Measurements from ENCODE around the gene IGFBPL1.

DNA sequence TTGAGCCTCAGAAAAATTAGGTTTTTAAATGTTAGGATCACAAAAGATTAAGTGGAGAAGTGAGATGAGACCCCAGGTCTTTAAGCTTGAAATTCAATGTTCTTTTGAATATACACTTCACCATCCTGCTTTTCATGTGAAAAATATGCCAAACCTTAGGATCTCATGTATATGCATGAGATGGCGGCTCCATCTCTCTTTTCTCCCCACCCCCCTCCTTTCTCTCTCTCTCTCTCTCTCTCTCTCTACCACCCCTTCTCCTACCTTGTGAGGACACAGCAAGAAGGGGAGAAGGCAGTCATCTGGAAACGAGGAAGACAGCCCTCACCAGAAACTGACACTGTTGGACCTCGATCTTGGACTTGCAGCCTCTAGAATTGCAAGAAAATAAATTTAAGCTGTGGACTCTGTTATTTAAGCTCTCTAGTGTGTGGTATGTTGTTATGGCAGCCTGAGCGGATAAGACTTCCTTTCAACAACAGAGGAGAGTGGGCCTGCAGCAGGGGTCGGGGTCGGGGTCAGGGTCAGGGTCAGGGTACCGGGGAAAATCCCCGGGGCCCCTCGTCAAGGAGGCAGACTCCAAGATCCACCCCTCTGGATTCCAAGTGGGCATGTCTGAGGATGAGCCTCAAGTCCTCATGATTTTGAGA is 48.1 kb downstream of the IGFBPL1 start:
- TF ChIP-seq, protein P1, sequence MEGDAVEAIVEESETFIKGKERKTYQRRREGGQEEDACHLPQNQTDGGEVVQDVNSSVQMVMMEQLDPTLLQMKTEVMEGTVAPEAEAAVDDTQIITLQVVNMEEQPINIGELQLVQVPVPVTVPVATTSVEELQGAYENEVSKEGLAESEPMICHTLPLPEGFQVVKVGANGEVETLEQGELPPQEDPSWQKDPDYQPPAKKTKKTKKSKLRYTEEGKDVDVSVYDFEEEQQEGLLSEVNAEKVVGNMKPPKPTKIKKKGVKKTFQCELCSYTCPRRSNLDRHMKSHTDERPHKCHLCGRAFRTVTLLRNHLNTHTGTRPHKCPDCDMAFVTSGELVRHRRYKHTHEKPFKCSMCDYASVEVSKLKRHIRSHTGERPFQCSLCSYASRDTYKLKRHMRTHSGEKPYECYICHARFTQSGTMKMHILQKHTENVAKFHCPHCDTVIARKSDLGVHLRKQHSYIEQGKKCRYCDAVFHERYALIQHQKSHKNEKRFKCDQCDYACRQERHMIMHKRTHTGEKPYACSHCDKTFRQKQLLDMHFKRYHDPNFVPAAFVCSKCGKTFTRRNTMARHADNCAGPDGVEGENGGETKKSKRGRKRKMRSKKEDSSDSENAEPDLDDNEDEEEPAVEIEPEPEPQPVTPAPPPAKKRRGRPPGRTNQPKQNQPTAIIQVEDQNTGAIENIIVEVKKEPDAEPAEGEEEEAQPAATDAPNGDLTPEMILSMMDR (IDR thresholded peaks at IDR 0.05): no peak
- TF ChIP-seq TFCP2L1 (CRISPR knock-in tag; IDR thresholded peaks at IDR 0.05): no peak
- no peak for TF ChIP-seq CBX8 (IDR thresholded peaks at IDR 0.05)
- TF ChIP-seq, protein P2, sequence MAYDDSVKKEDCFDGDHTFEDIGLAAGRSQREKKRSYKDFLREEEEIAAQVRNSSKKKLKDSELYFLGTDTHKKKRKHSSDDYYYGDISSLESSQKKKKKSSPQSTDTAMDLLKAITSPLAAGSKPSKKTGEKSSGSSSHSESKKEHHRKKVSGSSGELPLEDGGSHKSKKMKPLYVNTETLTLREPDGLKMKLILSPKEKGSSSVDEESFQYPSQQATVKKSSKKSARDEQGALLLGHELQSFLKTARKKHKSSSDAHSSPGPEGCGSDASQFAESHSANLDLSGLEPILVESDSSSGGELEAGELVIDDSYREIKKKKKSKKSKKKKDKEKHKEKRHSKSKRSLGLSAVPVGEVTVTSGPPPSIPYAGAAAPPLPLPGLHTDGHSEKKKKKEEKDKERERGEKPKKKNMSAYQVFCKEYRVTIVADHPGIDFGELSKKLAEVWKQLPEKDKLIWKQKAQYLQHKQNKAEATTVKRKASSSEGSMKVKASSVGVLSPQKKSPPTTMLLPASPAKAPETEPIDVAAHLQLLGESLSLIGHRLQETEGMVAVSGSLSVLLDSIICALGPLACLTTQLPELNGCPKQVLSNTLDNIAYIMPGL (CRISPR knock-in tag; IDR thresholded peaks at IDR 0.05; ENCODE audit: borderline replicate concordance): no peak
- no peak for TF ChIP-seq FOSB (CRISPR knock-in tag; IDR thresholded peaks at IDR 0.05)
- TF ChIP-seq EP300 (IDR thresholded peaks at IDR 0.05): no peak
- TF ChIP-seq, protein P3, sequence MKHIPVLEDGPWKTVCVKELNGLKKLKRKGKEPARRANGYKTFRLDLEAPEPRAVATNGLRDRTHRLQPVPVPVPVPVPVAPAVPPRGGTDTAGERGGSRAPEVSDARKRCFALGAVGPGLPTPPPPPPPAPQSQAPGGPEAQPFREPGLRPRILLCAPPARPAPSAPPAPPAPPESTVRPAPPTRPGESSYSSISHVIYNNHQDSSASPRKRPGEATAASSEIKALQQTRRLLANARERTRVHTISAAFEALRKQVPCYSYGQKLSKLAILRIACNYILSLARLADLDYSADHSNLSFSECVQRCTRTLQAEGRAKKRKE (CRISPR knock-in tag; IDR thresholded peaks at IDR 0.05; ENCODE audit: low read depth): no peak
- TF ChIP-seq, protein P4, sequence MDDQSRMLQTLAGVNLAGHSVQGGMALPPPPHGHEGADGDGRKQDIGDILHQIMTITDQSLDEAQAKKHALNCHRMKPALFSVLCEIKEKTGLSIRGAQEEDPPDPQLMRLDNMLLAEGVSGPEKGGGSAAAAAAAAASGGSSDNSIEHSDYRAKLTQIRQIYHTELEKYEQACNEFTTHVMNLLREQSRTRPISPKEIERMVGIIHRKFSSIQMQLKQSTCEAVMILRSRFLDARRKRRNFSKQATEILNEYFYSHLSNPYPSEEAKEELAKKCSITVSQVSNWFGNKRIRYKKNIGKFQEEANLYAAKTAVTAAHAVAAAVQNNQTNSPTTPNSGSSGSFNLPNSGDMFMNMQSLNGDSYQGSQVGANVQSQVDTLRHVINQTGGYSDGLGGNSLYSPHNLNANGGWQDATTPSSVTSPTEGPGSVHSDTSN (IDR thresholded peaks at IDR 0.05): no peak
- TF ChIP-seq, protein P5, sequence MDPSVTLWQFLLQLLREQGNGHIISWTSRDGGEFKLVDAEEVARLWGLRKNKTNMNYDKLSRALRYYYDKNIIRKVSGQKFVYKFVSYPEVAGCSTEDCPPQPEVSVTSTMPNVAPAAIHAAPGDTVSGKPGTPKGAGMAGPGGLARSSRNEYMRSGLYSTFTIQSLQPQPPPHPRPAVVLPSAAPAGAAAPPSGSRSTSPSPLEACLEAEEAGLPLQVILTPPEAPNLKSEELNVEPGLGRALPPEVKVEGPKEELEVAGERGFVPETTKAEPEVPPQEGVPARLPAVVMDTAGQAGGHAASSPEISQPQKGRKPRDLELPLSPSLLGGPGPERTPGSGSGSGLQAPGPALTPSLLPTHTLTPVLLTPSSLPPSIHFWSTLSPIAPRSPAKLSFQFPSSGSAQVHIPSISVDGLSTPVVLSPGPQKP (IDR thresholded peaks at IDR 0.05; ENCODE audit: low read depth, low read length): no peak
- no peak for TF ChIP-seq CEBPB (IDR thresholded peaks at IDR 0.05)
- no peak for TF ChIP-seq RAD21 (conservative IDR thresholded peaks at IDR 0.05 in 1 of 2, IDR thresholded peaks at IDR 0.05 in 1 of 2)
- TF ChIP-seq ZNF302 (CRISPR knock-in tag; IDR thresholded peaks at IDR 0.05): no peak
- TF ChIP-seq CHD4 (IDR thresholded peaks at IDR 0.05; ENCODE audit: borderline replicate concordance): no peak
